Motor neuron (in vitro differentiated cells): ENCODE measurements around the gene SIPA1L3. TPM values are rescaled to one million over a fixed set of nuclear protein-coding genes. Genes with fewer than 3 reads are reported as not detected.

Experiments
- ATAC-seq, 8 experiments: fragments of 200-7000 bp; cut with Tn5 transposase; replicated peaks in 6 of 8; 2 replicates each; pipeline ENCODE4 v1.8.0; 2021; ENCODE audit warnings: mild to moderate bottlenecking in 8 of 8, moderate library complexity in 8 of 8
- H3K27ac ChIP-seq, 2 donors: fragments of 250-450 bp; sonication (Bioruptor Pico); 2 replicates each; pipeline ENCODE4 v1.9.0; 2021; ENCODE audit warnings: antibody characterized with exemption in 2 of 2, mild to moderate bottlenecking in 2 of 2, moderate library complexity in 1 of 2
- H3K4me1 ChIP-seq, 2 donors: fragments of 250-450 bp; sonication (Bioruptor Pico); replicated peaks in 1 of 2; 2 replicates each; pipeline ENCODE4 v1.6.1; 2021; ENCODE audit warnings: antibody characterized with exemption in 2 of 2, mild to moderate bottlenecking in 2 of 2, moderate library complexity in 1 of 2
- H3K4me3 ChIP-seq, 5 donors: fragments of 250-450 bp; sonication (Bioruptor Pico); 2 replicates each; pipeline ENCODE4 v1.9.0; 2021; ENCODE audit warnings: antibody characterized with exemption in 5 of 5, mild to moderate bottlenecking in 5 of 5, moderate library complexity in 4 of 5
- WGBS, 10 experiments: fragments of 450-650 bp; shearing (Covaris generic); methylation state at CpG; one replicate each; pipeline ENCODE4 v1.0.0; 2022; 5-methylcytosine and 5-hydroxymethylcytosine counted together
- in situ Hi-C, 9 experiments: fragments of 400-800 bp; cut with MboI; loops; one replicate each; pipeline ENCODE4 v1.15.0; 2021; ENCODE audit warnings: low sequenced_read_pairs in 9 of 9, low pct_unique_long_range_greater_than_20kb in 2 of 9; ENCODE audit not compliant: unreplicated experiment in 9 of 9
- total RNA-seq, 8 experiments: library from RNA; unstranded; fragments of 300-600 nt; gene quantifications; 2 replicates each; pipeline versions ENCODE4 v1.2.3 to v1.2.4, GENCODE V29; 2022

The SIPA1L3 gene
- total RNA-seq, 8 experiments from 2014 or later = 8.5 to 22.1 (median 15.1) TPM

DNA sequence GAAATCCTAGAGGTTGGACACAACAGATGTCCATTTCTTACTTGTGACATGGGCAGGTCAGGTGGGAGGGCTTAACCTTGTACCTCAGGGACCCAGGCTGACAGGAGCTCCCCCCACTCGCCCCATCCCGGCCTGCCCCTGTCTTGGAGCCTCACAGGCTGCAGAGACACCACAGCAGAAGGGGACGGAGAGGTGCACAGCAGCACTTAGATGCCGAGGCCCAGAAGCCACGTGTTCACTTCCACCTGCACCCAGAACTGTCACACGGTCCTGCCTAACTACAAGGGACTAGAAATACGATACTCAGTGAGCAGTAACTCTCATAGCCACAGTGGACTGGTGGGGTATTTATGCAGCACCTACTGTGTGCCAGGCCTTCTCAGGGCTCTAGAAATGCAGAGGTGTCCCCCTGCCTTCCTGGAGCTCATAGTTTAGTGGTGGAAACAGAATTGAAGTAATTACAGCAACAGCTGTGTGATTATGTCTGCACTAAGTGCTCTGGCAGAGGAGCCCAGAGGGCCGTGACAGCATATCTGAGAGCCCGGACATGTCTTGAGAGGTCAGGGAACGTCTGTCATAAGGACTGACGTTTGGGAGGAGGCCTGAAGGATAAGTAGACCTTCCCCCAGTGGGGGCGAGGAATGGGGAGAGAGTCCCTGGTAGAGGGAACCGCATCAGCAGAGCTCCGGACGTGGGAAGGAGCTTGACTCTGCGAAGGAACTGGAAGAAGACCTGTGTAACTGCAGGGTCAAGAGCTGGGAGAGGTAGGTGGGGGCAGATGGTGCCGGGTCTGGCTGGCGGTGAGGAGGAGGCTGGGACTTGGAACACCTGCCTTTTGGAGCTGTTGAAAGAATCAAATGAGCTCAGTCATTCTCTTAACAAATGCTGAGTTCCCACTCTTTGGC, 130.0 kb downstream of the SIPA1L3 start:
- WGBS, 10 experiments = 0 to 64% (median 48%) methylated on average over 1 to 6 of the region's 18 CpGs; no CpG with 5 or more reads in 5 of the 10 experiments

DNA sequence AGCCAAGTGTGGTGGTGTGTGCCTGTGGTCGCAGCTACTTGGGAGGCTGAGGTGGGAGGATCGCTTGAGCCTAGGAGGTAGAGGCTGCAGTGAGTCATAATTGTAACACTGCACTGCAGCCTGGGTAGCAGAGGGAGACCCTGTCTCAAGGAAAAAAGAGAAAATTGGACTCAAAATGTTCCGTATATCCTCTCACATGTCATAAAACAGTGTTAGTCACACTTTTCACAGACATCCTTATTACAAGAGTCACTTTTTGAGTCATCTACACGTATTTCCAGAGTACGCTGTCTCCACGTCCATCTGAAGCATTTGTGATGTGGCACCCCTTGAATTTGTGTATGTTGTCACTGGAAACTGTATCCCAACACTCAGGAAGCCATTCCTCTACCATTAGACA, 133.0 kb downstream of the SIPA1L3 start:
- 44 to 100% (median 93%) methylated on average over 1 to 6 of the region's 6 CpGs; no CpG with 5 or more reads in 1 of the 10 experiments for WGBS, 10 experiments
- in situ Hi-C loops = no loop called here
- no peak for ATAC-seq
- Histone ChIP-seq H3K4me1 (peaks cover 33 to 35% of the 10 kb centered on the region in 2 donors), H3K27ac (no peak overlapping the region), H3K4me3 (no peak overlapping the region)

More for the DNA sequence above, 130.0 kb downstream of the SIPA1L3 start:
- Histone ChIP-seq H3K4me3 (peak overlapping the region in 2 of 5 donors; percentile 2 to 28), H3K4me1 (peaks cover 37 to 42% of the 10 kb centered on the region in 2 donors), H3K27ac (peak overlapping the region; percentile 51 to 61)
- in situ Hi-C loops = no loop called here
- peak in 5 of 8 experiments; percentile 76 to 90 (median 85) for ATAC-seq

DNA sequence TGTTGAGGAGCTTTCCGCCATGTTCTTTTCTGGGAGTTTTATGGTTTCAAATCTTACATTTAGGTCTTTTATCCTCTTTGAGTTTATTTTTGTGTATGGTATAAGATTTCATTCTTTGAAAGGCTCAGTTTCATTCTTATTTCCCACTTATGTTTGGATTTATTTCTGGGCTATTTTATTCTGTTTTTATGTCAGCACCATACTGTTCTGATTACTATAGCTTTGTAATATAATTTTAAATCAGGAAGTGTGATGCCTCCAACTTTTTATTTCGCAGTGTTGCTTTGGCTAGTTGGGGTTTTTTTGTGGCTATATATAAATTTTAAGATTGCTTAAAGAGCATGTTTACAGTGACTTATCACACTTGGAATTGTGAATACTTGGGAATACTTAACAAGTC, 135.1 kb downstream of the SIPA1L3 start:
- no peak for ATAC-seq
- WGBS, 10 experiments = 92 to 100% (median 99%) methylated on average over 1 to 2 of the region's 2 CpGs
- in situ Hi-C loops = no loop called here
- Histone ChIP-seq H3K4me1 (peaks cover 22 to 27% of the 10 kb centered on the region in 2 donors), H3K4me3 (no peak overlapping the region), H3K27ac (no peak overlapping the region)

DNA sequence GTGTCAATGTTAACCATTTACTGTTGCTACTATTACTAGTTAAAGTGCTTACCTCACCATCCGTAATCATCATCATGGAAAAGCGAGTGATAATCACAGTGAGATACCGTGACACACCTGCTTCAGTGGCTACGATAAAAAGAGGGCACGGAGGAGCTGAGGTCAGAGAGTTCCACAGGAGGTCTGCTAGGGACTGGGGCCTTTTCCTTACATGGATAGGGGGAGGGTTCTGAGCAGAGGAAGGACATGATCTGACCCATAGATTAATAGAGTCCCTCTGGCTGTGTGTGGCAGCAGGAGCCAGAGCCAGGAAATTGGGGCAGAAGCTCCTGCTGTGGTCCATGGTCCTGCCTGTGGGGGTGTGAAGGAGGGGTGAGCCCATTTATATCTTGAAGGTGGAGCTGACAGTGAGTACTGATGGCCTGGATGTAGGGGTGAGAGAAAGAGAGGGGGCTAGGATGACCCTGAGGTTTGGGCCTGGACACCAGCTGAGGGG, 136.7 kb downstream of the SIPA1L3 start:
- in situ Hi-C loops = no loop called here
- H3K27ac ChIP-seq = no peak overlapping the region
- H3K4me3 ChIP-seq = no peak overlapping the region
- no peak for ATAC-seq
- H3K4me1 ChIP-seq = peaks cover 8 to 11% of the 10 kb centered on the region in 2 donors
- WGBS, 10 experiments = 80 to 100% (median 89%) methylated on average over 1 to 5 of the region's 5 CpGs; no CpG with 5 or more reads in 2 of the 10 experiments

DNA sequence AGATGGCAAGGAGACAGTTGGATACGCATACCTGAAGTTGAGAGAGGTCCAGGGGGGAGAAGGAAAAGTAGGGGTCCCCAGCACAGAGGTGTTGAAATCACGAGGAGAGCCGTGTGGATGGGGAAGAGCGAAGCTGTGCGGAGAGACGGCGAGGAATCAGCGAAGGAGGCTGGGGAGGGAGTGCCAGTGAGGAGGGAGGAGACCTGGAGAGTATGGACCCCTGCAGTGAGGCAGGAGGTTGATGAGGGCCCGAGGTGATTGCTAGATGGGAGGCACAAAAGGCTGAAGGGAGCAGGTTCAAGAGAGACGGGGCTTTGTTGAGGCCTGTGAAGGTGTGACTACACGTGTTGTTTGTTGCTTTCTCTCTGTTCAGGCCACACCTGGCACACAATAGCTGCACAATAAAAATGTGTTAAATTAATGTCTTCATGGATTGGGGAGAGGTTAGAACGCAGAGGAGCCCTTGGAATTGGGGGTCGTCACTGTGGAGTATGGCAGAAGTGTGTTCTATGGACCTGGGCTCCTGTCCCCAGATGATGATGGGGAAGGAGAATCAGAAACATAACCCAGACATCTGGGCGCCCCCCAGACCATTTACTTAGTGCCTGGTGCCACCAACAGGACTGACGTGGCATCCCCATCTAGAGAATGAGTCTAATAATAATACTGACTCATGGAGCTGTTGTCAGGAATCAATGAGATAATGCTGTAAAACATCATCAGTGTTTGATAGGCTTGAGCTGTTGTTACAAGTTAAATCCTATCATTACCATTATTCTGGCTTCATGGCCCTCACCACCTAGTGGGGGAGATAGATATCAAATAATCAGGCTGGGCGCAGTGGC, 137.5 kb downstream of the SIPA1L3 start:
- Histone ChIP-seq H3K4me3 (no peak overlapping the region), H3K27ac (no peak overlapping the region), H3K4me1 (peaks cover 7 to 11% of the 10 kb centered on the region in 2 donors)
- in situ Hi-C loops = no loop called here
- ATAC-seq = peak in 1 of 8 experiments; percentile 52
- WGBS, 10 experiments = 67 to 100% (median 88%) methylated on average over 1 to 11 of the region's 16 CpGs; no CpG with 5 or more reads in 3 of the 10 experiments

DNA sequence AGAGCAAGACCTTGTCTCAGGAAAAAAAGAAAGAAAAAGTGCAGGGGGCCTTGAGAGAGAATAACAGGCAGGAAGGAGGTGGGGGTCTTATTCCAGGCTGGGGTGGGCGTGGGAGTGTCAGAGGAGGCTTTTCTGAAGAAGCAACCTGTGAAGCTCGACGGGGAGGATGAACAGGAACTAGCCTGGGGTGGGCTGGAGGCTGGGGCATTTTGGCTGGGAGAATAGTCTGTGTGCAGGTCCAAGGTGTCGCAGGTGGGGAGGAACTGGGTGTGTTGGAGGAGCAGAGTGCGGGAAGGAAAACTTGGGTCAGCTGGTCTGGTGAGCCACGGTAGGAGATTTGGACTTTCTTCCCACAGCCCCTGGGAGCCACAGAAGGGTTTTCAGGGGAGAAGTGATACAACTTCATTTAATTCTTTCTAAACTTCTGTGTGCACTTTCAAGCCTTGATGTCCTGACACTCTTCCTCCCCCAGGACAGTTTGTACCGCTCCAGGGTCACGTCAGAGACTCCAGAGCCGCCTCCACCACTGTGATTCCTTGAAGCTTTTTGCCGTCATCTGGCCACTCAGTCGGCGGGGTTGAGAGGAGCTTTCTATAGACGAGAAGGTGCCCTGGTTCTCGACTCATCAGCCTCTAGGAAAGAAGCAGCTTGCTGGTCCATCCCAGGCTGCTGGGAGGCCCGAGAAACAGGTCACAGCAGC, 138.7 kb downstream of the SIPA1L3 start:
- H3K4me1 ChIP-seq = peaks cover 7 to 11% of the 10 kb centered on the region in 2 donors
- no peak for ATAC-seq
- in situ Hi-C loops = no loop called here
- H3K27ac ChIP-seq = no peak overlapping the region
- 50 to 100% (median 85%) methylated on average over 1 to 5 of the region's 15 CpGs; no CpG with 5 or more reads in 5 of the 10 experiments for WGBS, 10 experiments
- H3K4me3 ChIP-seq = no peak overlapping the region

DNA sequence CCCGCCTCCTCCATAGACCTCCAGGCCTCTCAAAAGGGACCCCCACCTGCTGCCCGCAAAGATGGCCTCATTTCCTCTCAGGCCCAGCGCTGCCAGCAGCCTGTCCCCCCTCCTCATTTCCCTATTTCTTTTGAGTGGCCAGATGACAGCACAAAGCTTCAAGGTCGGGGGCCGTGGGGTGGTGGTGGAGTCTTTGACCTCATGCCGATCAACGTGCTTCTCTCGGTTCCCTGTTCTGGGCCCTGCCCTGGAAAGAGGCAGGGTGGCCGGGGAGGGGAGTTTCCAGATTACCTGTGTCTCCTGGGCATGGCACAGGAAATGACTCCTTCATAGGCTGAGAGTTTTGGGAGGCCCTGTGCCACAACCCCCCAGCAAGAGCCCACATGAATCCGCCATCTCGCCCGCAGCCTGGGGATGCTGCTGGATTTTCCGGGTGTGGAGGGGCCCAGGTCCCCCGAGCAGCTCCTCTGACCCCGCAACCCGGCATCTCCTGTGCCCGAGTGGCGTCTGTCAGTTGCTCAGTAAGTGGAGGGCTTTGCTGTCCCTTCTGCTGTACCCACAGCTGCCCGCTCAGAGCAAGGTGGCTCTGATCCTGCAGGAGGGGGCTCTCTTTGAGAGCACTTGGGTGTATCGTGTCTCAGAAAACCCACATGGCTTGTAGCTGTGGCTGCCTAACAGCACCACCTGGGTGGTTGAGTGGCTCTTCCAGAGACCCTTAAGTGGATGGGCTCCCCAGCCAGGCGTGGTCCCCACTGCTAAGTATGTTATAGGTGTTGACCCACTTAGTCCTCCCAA, 139.4 kb downstream of the SIPA1L3 start:
- in situ Hi-C loops = no loop called here
- 71 to 100% (median 77%) methylated on average over 1 to 7 of the region's 21 CpGs; no CpG with 5 or more reads in 6 of the 10 experiments for WGBS, 10 experiments
- ATAC-seq = peak in 2 of 8 experiments; percentile 24 to 30

DNA sequence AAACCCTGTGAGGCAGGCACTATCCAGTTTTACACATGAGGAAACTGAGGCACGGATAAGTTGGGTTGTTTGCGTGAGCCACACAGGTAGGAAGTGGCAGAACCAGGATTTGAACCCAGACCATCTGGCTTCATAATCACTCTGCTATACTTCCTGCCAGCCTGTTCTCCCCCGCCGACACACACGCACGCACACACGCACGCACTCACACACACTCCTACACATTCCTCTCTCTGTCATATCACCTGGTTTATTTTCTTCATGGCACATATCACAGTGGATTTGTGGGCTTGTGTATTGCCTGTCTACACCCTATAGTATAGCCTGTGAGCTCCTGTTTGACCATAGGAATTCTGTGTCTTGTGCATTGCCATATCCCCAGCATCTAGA, 140.0 kb downstream of the SIPA1L3 start:
- no peak overlapping the region for H3K4me3 ChIP-seq
- in situ Hi-C loops = no loop called here
- H3K27ac ChIP-seq = no peak overlapping the region
- peaks cover 7 to 11% of the 10 kb centered on the region in 2 donors for H3K4me1 ChIP-seq
- 80 to 100% (median 87%) methylated on average over 1 to 7 of the region's 8 CpGs; no CpG with 5 or more reads in 5 of the 10 experiments for WGBS, 10 experiments
- no peak for ATAC-seq

More for the DNA sequence above, 139.4 kb downstream of the SIPA1L3 start:
- no peak overlapping the region for H3K4me3 ChIP-seq
- peaks cover 7 to 11% of the 10 kb centered on the region in 2 donors for H3K4me1 ChIP-seq
- no peak overlapping the region for H3K27ac ChIP-seq

DNA sequence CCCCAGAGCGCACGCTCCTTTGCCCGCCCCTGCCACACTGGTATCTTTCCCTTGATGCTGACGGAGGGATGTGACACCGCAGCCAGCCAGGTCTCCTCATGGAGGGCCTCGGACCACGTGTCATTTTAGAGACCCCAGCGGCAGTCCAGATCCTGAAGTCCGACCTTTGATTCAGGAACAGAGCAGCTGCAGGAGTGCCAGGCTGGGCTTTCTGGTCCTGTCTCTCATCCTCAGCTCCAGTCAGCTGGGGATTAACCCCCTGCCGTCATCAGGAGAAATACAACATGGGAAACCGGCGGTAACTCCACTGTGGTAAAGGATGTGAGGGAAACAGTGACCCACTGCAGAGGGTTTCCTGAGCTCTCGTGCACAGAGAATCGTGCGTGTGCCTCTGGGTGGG, 140.6 kb downstream of the SIPA1L3 start:
- Histone ChIP-seq H3K27ac (no peak overlapping the region), H3K4me1 (peaks cover 7 to 11% of the 10 kb centered on the region in 2 donors), H3K4me3 (no peak overlapping the region)
- ATAC-seq = no peak
- in situ Hi-C loops = no loop called here
- WGBS, 10 experiments = 40 to 100% (median 70%) methylated on average over 1 to 12 of the region's 15 CpGs; no CpG with 5 or more reads in 4 of the 10 experiments

DNA sequence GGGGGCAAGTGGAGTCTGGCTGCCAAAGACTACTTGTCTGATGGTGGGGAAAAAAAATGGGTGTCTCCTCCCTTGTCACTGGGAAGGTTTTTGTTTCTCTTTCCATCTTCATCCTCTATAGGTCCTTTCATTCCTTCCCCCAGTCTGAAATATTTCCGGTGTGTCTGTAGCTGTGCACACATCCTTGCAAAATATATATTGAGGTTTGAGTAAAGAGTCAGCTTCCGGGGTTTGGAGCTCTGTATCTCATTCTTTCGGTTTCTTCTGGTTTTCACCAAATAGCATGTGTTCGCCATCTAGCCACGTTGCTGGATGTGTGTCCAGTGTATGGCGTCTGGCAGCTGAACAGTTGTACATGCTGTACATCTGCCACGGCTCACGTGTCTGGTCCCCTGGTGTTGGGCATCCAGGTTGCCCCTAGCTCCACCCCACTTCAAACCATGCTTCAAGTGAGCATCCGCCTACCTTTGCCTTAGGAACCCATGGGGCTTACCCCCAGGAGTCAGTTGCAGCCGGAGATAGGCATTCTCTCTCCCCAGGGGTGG, 142.2 kb downstream of the SIPA1L3 start:
- 48 to 100% (median 94%) methylated on average over 1 to 8 of the region's 10 CpGs; no CpG with 5 or more reads in 3 of the 10 experiments for WGBS, 10 experiments
- H3K27ac ChIP-seq = no peak overlapping the region
- no peak overlapping the region for H3K4me3 ChIP-seq
- ATAC-seq = peak in 1 of 8 experiments; percentile 20
- in situ Hi-C loops = no loop called here
- H3K4me1 ChIP-seq = peaks cover 7 to 11% of the 10 kb centered on the region in 2 donors

DNA sequence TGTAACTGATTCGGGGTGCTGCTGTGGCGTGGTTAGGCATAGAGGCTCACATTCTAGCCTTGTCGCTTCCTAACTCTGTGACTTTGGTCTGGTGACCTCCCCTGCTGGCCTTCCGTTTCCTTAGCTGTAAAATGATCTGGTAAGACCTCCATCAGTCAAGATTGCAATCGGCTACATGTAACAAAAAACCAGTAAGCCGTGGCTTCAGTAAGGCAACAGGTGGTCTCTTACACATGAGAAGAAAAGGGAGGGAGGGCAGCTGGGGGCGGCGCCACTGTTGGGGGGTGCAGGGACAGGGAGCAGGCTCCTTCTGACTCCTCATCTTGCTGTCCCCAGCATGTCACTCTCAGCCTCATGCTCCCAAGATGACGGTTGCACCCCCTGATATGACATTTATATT, 148.0 kb downstream of the SIPA1L3 start:
- H3K4me1 ChIP-seq = peaks cover 17 to 24% of the 10 kb centered on the region in 2 donors
- H3K4me3 ChIP-seq = no peak overlapping the region
- ATAC-seq = no peak
- in situ Hi-C loops = no loop called here
- H3K27ac ChIP-seq = no peak overlapping the region
- 0 to 83% (median 74%) methylated on average over 1 to 4 of the region's 9 CpGs; no CpG with 5 or more reads in 4 of the 10 experiments for WGBS, 10 experiments
